ENCODE results near the gene TMCC3.

The TMCC3 gene

DNA sequence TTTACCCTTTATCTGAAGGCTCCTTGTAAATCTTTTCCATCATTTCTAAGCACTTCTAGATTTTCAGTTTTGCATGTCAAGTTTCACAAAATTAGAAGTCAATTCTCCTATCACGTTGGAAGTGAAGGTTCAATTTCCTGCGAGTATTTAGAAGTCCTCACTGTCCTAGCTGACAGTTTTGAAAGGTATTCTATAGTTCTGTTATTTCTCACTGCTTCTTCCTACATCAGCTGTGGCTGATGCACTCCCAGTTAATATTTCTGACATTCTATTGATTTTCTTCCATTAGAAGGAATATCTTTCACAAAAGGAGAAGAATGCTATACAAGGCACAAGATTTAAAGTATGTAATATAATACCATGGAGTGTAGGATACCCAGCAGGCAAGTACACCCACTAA, 15.8 kb upstream of the TMCC3 start:
- TF ChIP-seq, protein P1, sequence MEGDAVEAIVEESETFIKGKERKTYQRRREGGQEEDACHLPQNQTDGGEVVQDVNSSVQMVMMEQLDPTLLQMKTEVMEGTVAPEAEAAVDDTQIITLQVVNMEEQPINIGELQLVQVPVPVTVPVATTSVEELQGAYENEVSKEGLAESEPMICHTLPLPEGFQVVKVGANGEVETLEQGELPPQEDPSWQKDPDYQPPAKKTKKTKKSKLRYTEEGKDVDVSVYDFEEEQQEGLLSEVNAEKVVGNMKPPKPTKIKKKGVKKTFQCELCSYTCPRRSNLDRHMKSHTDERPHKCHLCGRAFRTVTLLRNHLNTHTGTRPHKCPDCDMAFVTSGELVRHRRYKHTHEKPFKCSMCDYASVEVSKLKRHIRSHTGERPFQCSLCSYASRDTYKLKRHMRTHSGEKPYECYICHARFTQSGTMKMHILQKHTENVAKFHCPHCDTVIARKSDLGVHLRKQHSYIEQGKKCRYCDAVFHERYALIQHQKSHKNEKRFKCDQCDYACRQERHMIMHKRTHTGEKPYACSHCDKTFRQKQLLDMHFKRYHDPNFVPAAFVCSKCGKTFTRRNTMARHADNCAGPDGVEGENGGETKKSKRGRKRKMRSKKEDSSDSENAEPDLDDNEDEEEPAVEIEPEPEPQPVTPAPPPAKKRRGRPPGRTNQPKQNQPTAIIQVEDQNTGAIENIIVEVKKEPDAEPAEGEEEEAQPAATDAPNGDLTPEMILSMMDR (IDR thresholded peaks at IDR 0.05; ENCODE audit: low read length), result no peak
- no peak for TF ChIP-seq EZH2 (IDR thresholded peaks at IDR 0.05; ENCODE audit: borderline replicate concordance, low read length)

DNA sequence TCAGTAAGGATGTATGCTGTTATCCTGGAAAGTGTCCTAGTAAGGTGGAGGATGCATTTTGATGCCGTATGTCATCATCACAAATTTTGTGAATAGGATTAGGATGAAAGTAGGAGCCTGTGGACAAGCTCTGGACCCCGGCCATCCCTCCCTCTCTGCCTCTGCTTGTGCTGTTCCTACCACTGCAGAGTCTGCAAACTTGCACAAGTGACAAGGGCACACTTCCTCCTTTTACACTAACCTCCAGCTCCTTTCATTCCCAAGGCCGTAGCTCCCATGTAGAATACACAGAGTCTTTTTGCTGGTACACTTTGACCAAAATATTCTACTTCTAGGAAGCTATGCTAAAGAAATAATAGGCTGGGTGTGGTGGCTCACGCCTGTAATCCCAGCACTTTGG, 13.3 kb upstream of the TMCC3 start:
- Histone ChIP-seq H3K4me2 (ENCODE audit: low read length) (no peak overlapping the region), H2AFZ (ENCODE audit: low read length) (no peak overlapping the region), H3K9me2 (ENCODE audit: low read depth, low read length) (no peaks in the 10 kb centered on the region), H3K36me3 (ENCODE audit: insufficient read depth, low read length) (no peaks in the 10 kb centered on the region), H3K27me3 (ENCODE audit: insufficient read depth, low read length) (0 out of 2 replicates have a peak, but pooled peaks cover 2% of the 10 kb centered on the region), H3K4me3 (ENCODE audit: low read depth, low read length, poor library complexity, severe bottlenecking) (no peak overlapping the region), H3K9me3 (ENCODE audit: low read length) (no peaks in the 10 kb centered on the region), H3K79me2 (ENCODE audit: insufficient read depth, low read length) (no peaks in the 10 kb centered on the region), H3F3A (ENCODE audit: insufficient read depth, low read length) (no peaks in the 10 kb centered on the region), H3K27ac (ENCODE audit: low read depth, low read length, poor library complexity, severe bottlenecking) (no peak overlapping the region), H3K4me1 (ENCODE audit: insufficient read depth, low read length, severe bottlenecking) (no peaks in the 10 kb centered on the region), H4K20me1 (ENCODE audit: insufficient read depth, low read length) (no peaks in the 10 kb centered on the region), H3K9ac (ENCODE audit: low read length) (no peak overlapping the region)
- TF ChIP-seq, protein P1 (IDR thresholded peaks at IDR 0.05; ENCODE audit: low read length), result no peak
- TF ChIP-seq EZH2 (IDR thresholded peaks at IDR 0.05; ENCODE audit: borderline replicate concordance, low read length), result no peak

More for the DNA sequence above, 15.8 kb upstream of the TMCC3 start:
- no peaks in the 10 kb centered on the region for H3K9me3 ChIP-seq (ENCODE audit: low read length)
- no peaks in the 10 kb centered on the region for H3K9me2 ChIP-seq (ENCODE audit: low read depth, low read length)
- H3K36me3 ChIP-seq (ENCODE audit: insufficient read depth, low read length), result no peaks in the 10 kb centered on the region
- H3K9ac ChIP-seq (ENCODE audit: low read length), result no peak overlapping the region
- no peaks in the 10 kb centered on the region for H3K79me2 ChIP-seq (ENCODE audit: insufficient read depth, low read length)
- no peak overlapping the region for H3K4me2 ChIP-seq (ENCODE audit: low read length)
- no peak overlapping the region for H3K4me3 ChIP-seq (ENCODE audit: low read depth, low read length, poor library complexity, severe bottlenecking)
- no peak overlapping the region for H3K27ac ChIP-seq (ENCODE audit: low read depth, low read length, poor library complexity, severe bottlenecking)
- 0 out of 2 replicates have a peak, but pooled peaks cover 6% of the 10 kb centered on the region for H3K27me3 ChIP-seq (ENCODE audit: insufficient read depth, low read length)
- no peaks in the 10 kb centered on the region for H3F3A ChIP-seq (ENCODE audit: insufficient read depth, low read length)
- H3K4me1 ChIP-seq (ENCODE audit: insufficient read depth, low read length, severe bottlenecking), result no peaks in the 10 kb centered on the region
- no peak overlapping the region for H2AFZ ChIP-seq (ENCODE audit: low read length)
- H4K20me1 ChIP-seq (ENCODE audit: insufficient read depth, low read length), result no peaks in the 10 kb centered on the region

DNA sequence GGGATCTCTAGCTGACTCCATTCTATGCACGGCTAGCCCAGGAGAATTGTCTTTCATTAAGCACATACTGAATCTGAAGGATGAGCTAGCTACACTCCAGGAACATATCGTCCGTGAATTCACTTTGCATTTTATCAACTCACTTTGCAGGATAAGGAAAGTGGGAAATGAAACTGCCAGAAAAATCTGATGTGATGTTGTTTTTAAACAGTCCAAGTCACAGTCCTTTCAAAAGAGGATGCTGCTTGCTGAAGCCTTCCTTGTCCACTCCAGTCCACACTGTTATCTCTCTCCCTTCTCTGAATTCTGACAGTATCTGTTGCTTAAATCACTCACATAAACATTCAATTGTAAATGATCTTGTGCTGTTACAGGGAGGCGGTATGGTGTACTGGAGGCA, 12.7 kb upstream of the TMCC3 start:
- Histone ChIP-seq H3K79me2 (ENCODE audit: insufficient read depth, low read length) (no peaks in the 10 kb centered on the region), H3K27ac (ENCODE audit: low read depth, low read length, poor library complexity, severe bottlenecking) (no peak overlapping the region), H3K9me2 (ENCODE audit: low read depth, low read length) (no peaks in the 10 kb centered on the region), H3K36me3 (ENCODE audit: insufficient read depth, low read length) (no peaks in the 10 kb centered on the region), H2AFZ (ENCODE audit: low read length) (no peak overlapping the region), H3K4me1 (ENCODE audit: insufficient read depth, low read length, severe bottlenecking) (no peaks in the 10 kb centered on the region), H4K20me1 (ENCODE audit: insufficient read depth, low read length) (no peaks in the 10 kb centered on the region), H3F3A (ENCODE audit: insufficient read depth, low read length) (no peaks in the 10 kb centered on the region), H3K4me2 (ENCODE audit: low read length) (no peak overlapping the region), H3K27me3 (ENCODE audit: insufficient read depth, low read length) (0 out of 2 replicates have a peak, but pooled peaks cover 3% of the 10 kb centered on the region), H3K4me3 (ENCODE audit: low read depth, low read length, poor library complexity, severe bottlenecking) (no peak overlapping the region), H3K9me3 (ENCODE audit: low read length) (no peaks in the 10 kb centered on the region), H3K9ac (ENCODE audit: low read length) (no peak overlapping the region)
- TF ChIP-seq EZH2 (IDR thresholded peaks at IDR 0.05; ENCODE audit: borderline replicate concordance, low read length), result no peak
- TF ChIP-seq, protein P1 (IDR thresholded peaks at IDR 0.05; ENCODE audit: low read length), result no peak

Data from OCI-LY1 (cell line).